ENCODE data around the gene IRGC. TPM values are rescaled to one million over a fixed set of nuclear protein-coding genes. Genes with fewer than 3 reads are reported as not detected.
A peak's percentile ranks its signal among the peaks of the same experiment; 100 is the strongest.

Gene IRGC
- total and polyA plus RNA-seq, 5 donors = not detected

GRCh38 chr19:43692385-43692784, 23.5 kb upstream of the IRGC start:
- intact Hi-C loops (cut with DNase I) = no loop called here
- H3K4me1 ChIP-seq (ENCODE audit: control insufficient read depth, insufficient read depth, low read length) = no peaks in the 10 kb centered on the region
- ATAC-seq (no peak), DNase-seq (no peak)
- H3K4me3 ChIP-seq (ENCODE audit: low read length) = no peak overlapping the region
- peaks cover 8% of the 10 kb centered on the region for H3K9me3 ChIP-seq (ENCODE audit: control insufficient read depth, low read length)
- no peaks in the 10 kb centered on the region for H3K27me3 ChIP-seq (ENCODE audit: control insufficient read depth, insufficient read depth)
- WGBS = 81% methylated on average over 2 of the region's 2 CpGs
- H3K27ac ChIP-seq (ENCODE audit: low read length) = no peak overlapping the region

- intact Hi-C loops (cut with DNase I) = no loop called here
- no peak for ATAC-seq
- H3K27me3 ChIP-seq (ENCODE audit: control insufficient read depth, insufficient read depth) = no peaks in the 10 kb centered on the region
- peaks cover 8% of the 10 kb centered on the region for H3K9me3 ChIP-seq (ENCODE audit: control insufficient read depth, low read length)
- H3K4me1 ChIP-seq (ENCODE audit: control insufficient read depth, insufficient read depth, low read length) = no peaks in the 10 kb centered on the region
- DNase-seq = no peak
- no peak overlapping the region for H3K27ac ChIP-seq (ENCODE audit: low read length)
- 75% methylated on average over 4 of the region's 4 CpGs for WGBS
- no peak overlapping the region for H3K4me3 ChIP-seq (ENCODE audit: low read length)
Measured at GRCh38 chr19:43692877-43693276, 23.0 kb upstream of the IRGC start.

DNA sequence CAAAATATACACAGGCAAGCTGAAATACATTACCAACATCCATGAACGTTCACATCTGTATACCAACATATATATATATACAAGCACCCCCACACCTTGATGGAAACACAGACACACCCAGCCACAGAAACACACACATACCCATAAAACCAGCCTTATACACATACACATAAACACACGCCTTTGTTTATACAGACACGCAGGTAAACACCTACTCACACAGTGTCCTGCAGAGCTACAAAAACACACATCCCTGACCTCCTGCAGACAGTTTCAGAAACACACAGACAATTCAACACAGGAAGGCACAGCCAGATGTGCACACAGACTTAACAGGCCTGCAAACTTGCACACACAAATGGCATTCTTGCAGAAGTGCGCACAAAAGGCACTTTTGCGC, 21.3 kb upstream of the IRGC start:
- DNase-seq = no peak
- ATAC-seq = no peak
- H3K27ac ChIP-seq (ENCODE audit: low read length) = no peak overlapping the region
- no peak overlapping the region for H3K4me3 ChIP-seq (ENCODE audit: low read length)
- 83% methylated on average over 5 of the region's 5 CpGs for WGBS
- H3K4me1 ChIP-seq (ENCODE audit: control insufficient read depth, insufficient read depth, low read length) = no peaks in the 10 kb centered on the region
- intact Hi-C loops (cut with DNase I) = no loop called here
- peaks cover 8% of the 10 kb centered on the region for H3K9me3 ChIP-seq (ENCODE audit: control insufficient read depth, low read length)
- H3K27me3 ChIP-seq (ENCODE audit: control insufficient read depth, insufficient read depth) = no peaks in the 10 kb centered on the region

GRCh38 chr19:43695985-43696704, 19.7 kb upstream of the IRGC start:
- DNase-seq (no peak), ATAC-seq (no peak)
- H3K27ac ChIP-seq (ENCODE audit: low read length) = no peak overlapping the region
- H3K27me3 ChIP-seq (ENCODE audit: control insufficient read depth, insufficient read depth) = no peaks in the 10 kb centered on the region
- no peaks in the 10 kb centered on the region for H3K4me1 ChIP-seq (ENCODE audit: control insufficient read depth, insufficient read depth, low read length)
- intact Hi-C loops (cut with DNase I) = no loop called here
- peaks cover 6% of the 10 kb centered on the region for H3K9me3 ChIP-seq (ENCODE audit: control insufficient read depth, low read length)
- 85% methylated on average over 6 of the region's 6 CpGs for WGBS
- no peak overlapping the region for H3K4me3 ChIP-seq (ENCODE audit: low read length)

- intact Hi-C loops (cut with DNase I) = no loop called here
- 81% methylated on average over 5 of the region's 5 CpGs for WGBS
Measured at GRCh38 chr19:43697295-43697694, 18.6 kb upstream of the IRGC start.

GRCh38 chr19:43699506-43700394, 16.1 kb upstream of the IRGC start:
- peak overlapping the region; percentile 12 for H3K4me3 ChIP-seq (ENCODE audit: low read length)

More at GRCh38 chr19:43697295-43697694, 18.6 kb upstream of the IRGC start:
- no peak overlapping the region for H3K4me3 ChIP-seq (ENCODE audit: low read length)
- no peak overlapping the region for H3K27ac ChIP-seq (ENCODE audit: low read length)
- no peaks in the 10 kb centered on the region for H3K4me1 ChIP-seq (ENCODE audit: control insufficient read depth, insufficient read depth, low read length)
- DNase-seq (no peak), ATAC-seq (no peak)
- peaks cover 2% of the 10 kb centered on the region for H3K9me3 ChIP-seq (ENCODE audit: control insufficient read depth, low read length)
- no peaks in the 10 kb centered on the region for H3K27me3 ChIP-seq (ENCODE audit: control insufficient read depth, insufficient read depth)

DNA sequence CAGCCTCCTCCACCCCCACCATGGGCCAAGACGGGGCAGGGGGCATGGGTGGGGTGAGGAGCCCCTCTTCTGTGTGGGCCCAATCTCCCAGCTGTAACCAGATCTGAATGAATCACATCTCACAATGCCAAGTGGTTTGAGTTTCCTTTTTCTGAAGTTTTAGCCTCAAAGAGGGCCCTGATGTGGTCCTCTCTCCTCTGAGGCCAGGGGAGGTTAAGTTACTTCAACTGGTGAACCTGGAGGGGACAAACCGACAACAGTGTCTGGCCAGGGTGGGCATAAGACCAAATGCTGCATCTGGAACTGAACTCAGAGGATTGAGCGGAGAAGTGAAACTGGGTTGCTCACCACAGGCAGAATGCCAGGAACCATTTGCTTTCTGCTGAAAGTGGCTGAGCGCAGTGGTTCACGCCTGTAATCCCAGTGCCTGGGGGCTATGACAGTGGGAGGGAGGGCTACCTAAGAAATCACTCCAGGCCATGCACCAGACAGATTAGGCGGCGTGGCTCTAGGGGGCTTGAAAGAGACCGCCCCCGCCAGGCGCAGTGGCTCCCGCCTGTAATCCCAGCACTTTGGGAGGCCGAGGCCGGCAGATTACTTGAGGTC, 15.4 kb upstream of the IRGC start:
- Histone ChIP-seq H3K4me3 (ENCODE audit: low read length) (peak overlapping the region; percentile 41), H3K9me3 (ENCODE audit: control insufficient read depth, low read length) (no peaks in the 10 kb centered on the region), H3K27ac (ENCODE audit: low read length) (peak overlapping the region; percentile 62), H3K4me1 (ENCODE audit: control insufficient read depth, insufficient read depth, low read length) (no peaks in the 10 kb centered on the region), H3K27me3 (ENCODE audit: control insufficient read depth, insufficient read depth) (no peaks in the 10 kb centered on the region)
- peak; percentile 68 to 78 (median 68) for DNase-seq
- intact Hi-C loops (cut with DNase I) = no loop called here
- 33% methylated on average over 13 of the region's 13 CpGs for WGBS
- ATAC-seq = peak; percentile 64 to 74

More at GRCh38 chr19:43699506-43700394, 16.1 kb upstream of the IRGC start:
- Histone ChIP-seq H3K27me3 (ENCODE audit: control insufficient read depth, insufficient read depth) (no peaks in the 10 kb centered on the region), H3K4me1 (ENCODE audit: control insufficient read depth, insufficient read depth, low read length) (no peaks in the 10 kb centered on the region), H3K27ac (ENCODE audit: low read length) (peak overlapping the region; percentile 62), H3K9me3 (ENCODE audit: control insufficient read depth, low read length) (no peaks in the 10 kb centered on the region)
- DNase-seq (peak; percentile 47 to 80 (median 77)), ATAC-seq (peak; percentile 49 to 51)
- WGBS = 13% methylated on average over 46 of the region's 46 CpGs
- intact Hi-C loops (cut with DNase I) = no loop called here

DNA sequence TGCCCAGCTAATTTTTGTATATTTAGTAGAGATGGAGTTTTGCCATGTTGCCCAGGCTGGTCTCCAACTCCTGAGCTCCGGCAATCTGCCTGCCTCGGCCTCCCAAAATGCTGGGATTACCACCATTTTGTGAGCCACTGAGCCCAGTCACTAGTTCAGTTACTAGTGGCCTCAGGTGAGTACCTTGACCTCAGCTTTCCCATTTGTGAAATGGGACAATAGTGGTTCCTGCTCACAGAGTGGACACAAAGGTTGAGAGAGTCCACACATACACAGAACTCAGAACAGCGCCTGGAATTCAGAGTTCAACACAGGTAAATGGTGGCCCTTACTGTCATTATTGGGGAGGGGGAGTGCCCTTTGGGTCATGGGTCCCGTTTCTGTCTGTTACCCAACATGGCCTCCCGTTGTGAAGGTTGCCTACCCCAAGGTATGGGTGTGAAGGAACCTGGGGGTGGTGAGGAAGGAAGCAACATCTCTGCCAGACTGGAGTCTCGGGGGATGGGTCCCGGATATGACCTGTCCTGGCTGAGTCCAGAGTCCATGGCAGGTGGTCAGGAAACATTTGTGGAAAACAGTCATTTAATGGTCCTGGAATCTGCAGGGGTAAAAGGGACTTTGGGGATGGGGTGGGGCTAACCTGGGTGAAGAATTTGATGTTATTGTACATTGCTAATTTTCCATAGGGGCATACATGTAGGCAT, 11.7 kb upstream of the IRGC start:
- intact Hi-C loops (cut with DNase I) = no loop called here
- WGBS = 72% methylated on average over 7 of the region's 7 CpGs
- no peak for ATAC-seq

GRCh38 chr19:43705729-43706128, 10.1 kb upstream of the IRGC start:
- Histone ChIP-seq H3K9me3 (ENCODE audit: control insufficient read depth, low read length) (peaks cover 3% of the 10 kb centered on the region), H3K27me3 (ENCODE audit: control insufficient read depth, insufficient read depth) (no peaks in the 10 kb centered on the region), H3K4me1 (ENCODE audit: control insufficient read depth, insufficient read depth, low read length) (no peaks in the 10 kb centered on the region), H3K4me3 (ENCODE audit: low read length) (no peak overlapping the region), H3K27ac (ENCODE audit: low read length) (no peak overlapping the region)
- DNase-seq (no peak), ATAC-seq (no peak)
- intact Hi-C loops (cut with DNase I) = no loop called here
- 72% methylated on average over 6 of the region's 6 CpGs for WGBS

More for the DNA sequence above, 11.7 kb upstream of the IRGC start:
- H3K4me3 ChIP-seq (ENCODE audit: low read length) = no peak overlapping the region
- peaks cover 3% of the 10 kb centered on the region for H3K9me3 ChIP-seq (ENCODE audit: control insufficient read depth, low read length)
- DNase-seq = no peak
- no peaks in the 10 kb centered on the region for H3K4me1 ChIP-seq (ENCODE audit: control insufficient read depth, insufficient read depth, low read length)
- no peaks in the 10 kb centered on the region for H3K27me3 ChIP-seq (ENCODE audit: control insufficient read depth, insufficient read depth)
- no peak overlapping the region for H3K27ac ChIP-seq (ENCODE audit: low read length)

DNA sequence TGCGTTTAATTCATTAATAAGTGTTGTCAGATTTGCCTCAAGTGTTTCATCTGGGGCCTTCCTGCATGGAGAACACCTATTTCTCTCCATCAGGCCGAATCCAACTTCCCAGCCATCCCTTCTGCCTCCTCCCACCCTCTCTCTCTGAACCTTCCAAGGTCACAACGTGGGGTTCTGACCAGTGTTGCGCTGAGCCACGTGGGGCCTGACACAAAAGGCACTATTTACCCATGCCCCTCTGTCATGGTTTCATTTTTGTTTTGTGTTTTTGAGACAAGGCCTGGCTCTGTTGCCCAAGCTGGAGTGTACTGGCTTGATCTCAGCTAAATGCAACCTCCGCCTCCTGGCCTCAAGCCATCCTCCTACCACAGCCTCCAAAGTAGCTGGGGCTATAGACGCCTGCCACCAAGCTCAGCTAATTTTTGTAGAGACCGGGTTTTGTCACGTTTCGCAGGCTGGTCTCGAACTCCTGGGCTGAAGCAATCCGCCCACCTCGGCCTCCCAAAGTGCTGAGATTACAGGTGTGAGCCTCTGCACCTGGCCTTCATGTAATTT, 8.6 kb upstream of the IRGC start:
- 79% methylated on average over 13 of the region's 13 CpGs for WGBS
- no peak for ATAC-seq

More for the DNA sequence above, 8.6 kb upstream of the IRGC start:
- intact Hi-C loops (cut with DNase I) = no loop called here
- no peak for DNase-seq
- no peak overlapping the region for H3K4me3 ChIP-seq (ENCODE audit: low read length)
- H3K4me1 ChIP-seq (ENCODE audit: control insufficient read depth, insufficient read depth, low read length) = no peaks in the 10 kb centered on the region
- H3K27me3 ChIP-seq (ENCODE audit: control insufficient read depth, insufficient read depth) = no peaks in the 10 kb centered on the region
- peaks cover 3% of the 10 kb centered on the region for H3K9me3 ChIP-seq (ENCODE audit: control insufficient read depth, low read length)
- H3K27ac ChIP-seq (ENCODE audit: low read length) = no peak overlapping the region

Data from right cardiac atrium (tissue), 5 donors.